C4-2B (cell line): ENCODE data around the gene CABLES1.

Experiments
- H3K27ac ChIP-seq: fragments of 450-650 bp; 2 replicates; pipeline ENCODE4 v1.5.1; 2017
- ZFX ChIP-seq: fragments of 450-650 bp; IDR thresholded peaks from 2 replicates; pipeline ENCODE4 v1.6.1; 2017
- TF ChIP-seq, protein P1 (sequence below): fragments of 450-650 bp; conservative IDR thresholded peaks from 2 replicates; pipeline ENCODE4 v1.5.1; 2017; ENCODE audit warnings: mild to moderate bottlenecking

The CABLES1 gene

GRCh38 chr18:23165271-23166068 is 30.2 kb downstream of the CABLES1 start:
- TF ChIP-seq ZFX, result no peak
- TF ChIP-seq, protein P1, sequence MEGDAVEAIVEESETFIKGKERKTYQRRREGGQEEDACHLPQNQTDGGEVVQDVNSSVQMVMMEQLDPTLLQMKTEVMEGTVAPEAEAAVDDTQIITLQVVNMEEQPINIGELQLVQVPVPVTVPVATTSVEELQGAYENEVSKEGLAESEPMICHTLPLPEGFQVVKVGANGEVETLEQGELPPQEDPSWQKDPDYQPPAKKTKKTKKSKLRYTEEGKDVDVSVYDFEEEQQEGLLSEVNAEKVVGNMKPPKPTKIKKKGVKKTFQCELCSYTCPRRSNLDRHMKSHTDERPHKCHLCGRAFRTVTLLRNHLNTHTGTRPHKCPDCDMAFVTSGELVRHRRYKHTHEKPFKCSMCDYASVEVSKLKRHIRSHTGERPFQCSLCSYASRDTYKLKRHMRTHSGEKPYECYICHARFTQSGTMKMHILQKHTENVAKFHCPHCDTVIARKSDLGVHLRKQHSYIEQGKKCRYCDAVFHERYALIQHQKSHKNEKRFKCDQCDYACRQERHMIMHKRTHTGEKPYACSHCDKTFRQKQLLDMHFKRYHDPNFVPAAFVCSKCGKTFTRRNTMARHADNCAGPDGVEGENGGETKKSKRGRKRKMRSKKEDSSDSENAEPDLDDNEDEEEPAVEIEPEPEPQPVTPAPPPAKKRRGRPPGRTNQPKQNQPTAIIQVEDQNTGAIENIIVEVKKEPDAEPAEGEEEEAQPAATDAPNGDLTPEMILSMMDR, result no peak

DNA sequence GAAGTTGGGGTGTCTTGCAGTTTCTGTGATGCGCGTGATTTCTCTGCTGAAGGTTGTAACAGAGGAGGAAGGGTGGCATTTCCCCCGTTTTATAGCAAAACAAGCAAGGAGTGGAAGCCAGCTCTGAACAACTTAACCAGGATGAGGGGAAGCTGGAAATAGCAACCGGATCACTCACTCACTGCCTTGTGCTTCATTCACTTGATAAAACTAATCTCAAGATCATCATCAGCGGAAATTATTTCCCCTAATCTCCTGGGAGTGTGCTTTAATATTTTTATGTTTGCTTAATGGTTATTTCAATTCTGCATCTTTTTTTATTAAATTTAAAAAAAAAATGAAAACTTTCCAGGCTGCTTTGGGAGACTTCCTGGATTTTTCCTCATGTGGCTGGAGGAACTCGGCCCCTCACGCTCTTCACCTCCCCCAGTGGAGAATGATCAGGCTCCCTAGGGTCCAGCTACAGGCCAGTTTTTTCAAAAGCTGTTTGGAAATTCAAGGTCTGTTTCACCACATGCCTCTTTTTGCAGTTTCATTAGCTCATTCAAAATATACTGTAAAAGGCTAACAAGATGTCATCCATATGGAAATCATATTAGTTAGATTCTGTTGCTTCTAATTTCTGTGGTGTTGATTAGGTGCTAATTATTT is 31.7 kb downstream of the CABLES1 start:
- no peak overlapping the region for H3K27ac ChIP-seq

More at GRCh38 chr18:23165271-23166068, 30.2 kb downstream of the CABLES1 start:
- H3K27ac ChIP-seq, result no peak overlapping the region

DNA sequence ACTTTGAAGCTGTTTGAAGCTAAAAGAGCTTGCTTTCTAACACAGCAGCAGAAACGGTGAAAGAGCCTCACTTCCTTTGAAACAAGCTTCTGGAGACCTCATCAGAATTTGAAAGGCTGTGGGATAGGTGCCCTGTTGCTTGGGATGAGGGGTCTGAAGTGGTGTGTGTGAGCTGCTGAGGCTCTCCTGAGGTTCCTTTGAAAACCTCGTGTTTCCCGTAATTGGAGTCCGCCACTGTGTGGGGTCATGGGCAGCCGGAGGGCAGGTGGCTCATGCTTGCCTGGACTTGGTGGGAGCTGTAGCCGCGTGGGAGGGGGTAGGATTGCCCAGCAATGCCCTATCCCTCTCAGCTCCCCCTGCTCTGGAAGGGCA is 34.4 kb downstream of the CABLES1 start:
- TF ChIP-seq, protein P1, result no peak
- TF ChIP-seq ZFX, result no peak
- no peak overlapping the region for H3K27ac ChIP-seq

More for the DNA sequence above, 31.7 kb downstream of the CABLES1 start:
- TF ChIP-seq, protein P1, result no peak

GRCh38 chr18:23170137-23170536 is 34.9 kb downstream of the CABLES1 start:
- TF ChIP-seq ZFX, result no peak
- H3K27ac ChIP-seq, result no peak overlapping the region

DNA sequence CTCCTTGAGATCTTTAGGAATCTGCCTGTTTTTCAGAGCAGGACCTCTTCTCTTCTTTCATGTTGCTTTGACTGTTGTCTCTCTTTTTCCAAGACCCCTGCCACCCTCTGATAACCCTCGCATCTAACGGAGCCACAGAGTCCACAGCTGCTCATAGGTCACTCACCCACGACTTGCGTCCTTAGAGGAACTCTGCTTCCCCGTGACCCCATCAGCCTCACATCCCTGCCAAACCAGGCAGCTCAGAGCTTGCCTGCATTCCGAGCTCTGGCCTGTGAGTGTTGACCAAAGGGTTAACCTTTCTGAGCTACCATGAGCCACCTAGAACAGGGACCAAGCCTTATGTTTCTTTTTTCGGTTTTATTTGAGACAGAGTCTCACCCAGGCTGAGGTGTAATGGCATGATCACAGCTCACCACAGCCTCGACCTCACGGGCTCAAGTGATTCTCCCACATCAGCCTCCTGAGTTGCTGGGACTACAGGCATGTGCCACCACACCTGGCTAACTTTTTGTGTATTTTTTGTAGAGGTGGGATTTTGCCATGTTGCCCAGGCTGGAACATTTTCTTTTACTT is 36.4 kb downstream of the CABLES1 start:
- no peak for TF ChIP-seq ZFX
- TF ChIP-seq, protein P1, result no peak
- no peak overlapping the region for H3K27ac ChIP-seq

GRCh38 chr18:23172591-23173380 is 37.5 kb downstream of the CABLES1 start:
- H3K27ac ChIP-seq, result no peak overlapping the region
- TF ChIP-seq ZFX, result no peak
- TF ChIP-seq, protein P1, result no peak

GRCh38 chr18:23173912-23174311 is 38.6 kb downstream of the CABLES1 start:
- TF ChIP-seq ZFX, result no peak
- TF ChIP-seq, protein P1, result no peak
- H3K27ac ChIP-seq, result no peak overlapping the region
